Stimulated activated CD4-positive, alpha-beta T cell treated with anti-CD3 and anti-CD28 coated beads, Interleukin-1b, Interleukin-23, amount 100 ng/mL, for 48 hours (primary cell): ENCODE measurements around the gene SMKR1.
"Not testable (repeated sequence)": the region's sequence is repeated elsewhere in the genome, so short reads cannot be mapped to it uniquely, and the experiment has no call there.

Source experiments
- DNase-seq: peaks from one replicate; pipeline ENCODE4 v3.0.0-alpha.2; 2020

The SMKR1 gene

GRCh38 chr7:129530795-129531391 is 28.6 kb downstream of the SMKR1 start:
- peak; percentile 64 for DNase-seq

GRCh38 chr7:129531721-129532120 is 29.4 kb downstream of the SMKR1 start:
- no peak for DNase-seq

DNA sequence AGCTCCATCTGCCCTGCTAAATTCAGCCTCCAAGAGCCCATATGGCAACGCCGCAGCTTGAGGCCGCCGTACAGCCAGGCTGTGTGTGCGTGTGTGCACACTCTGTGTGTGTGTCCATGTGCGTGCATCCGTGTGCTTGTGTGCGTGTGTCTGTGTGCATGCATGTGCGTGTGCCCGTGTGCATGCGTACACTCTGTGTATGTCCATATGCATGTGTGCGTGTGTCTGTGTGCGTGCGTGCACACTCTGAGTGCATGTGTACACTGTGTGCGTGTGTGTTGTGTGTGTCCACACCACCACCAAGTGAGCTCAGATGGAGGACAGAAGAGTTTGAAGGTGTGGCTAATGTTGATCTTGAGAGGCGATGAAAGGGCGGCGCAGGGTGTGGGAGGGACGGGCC is 30.0 kb downstream of the SMKR1 start:
- DNase-seq = no peak

DNA sequence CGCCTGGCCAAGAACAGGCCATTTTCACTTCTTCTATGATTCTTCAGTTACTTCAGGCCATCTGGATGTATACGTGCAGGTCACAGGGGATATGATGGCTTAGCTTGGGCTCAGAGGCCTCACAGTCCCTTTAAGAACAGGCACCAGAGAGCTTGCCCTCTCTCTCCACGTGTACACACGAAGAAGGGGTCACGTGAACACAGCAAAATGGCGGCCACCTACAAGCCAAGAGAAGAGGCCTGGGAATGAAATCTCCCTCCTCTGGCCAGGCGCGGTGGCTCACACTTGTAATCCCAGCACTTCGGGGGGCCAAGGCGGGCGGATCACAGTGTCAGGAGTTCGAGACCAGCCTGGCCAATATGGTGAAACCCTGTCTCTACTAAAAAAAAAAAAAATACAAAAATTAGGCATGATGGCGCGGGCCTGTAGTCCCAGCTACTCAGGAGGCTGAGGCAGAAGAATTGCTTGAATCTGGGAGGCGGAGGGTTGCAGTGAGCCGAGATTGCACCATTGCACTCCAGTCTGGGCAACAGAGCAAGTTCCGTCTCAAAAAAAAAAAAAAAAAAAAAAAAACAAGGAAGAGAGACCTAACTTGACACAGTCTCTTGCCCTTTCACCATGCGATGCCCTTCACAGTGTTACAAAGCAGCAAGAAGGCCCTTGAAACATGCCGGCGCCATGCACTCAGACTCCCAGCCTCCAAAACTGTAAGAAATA is 32.4 kb downstream of the SMKR1 start:
- DNase-seq = not testable (repeated sequence)

DNA sequence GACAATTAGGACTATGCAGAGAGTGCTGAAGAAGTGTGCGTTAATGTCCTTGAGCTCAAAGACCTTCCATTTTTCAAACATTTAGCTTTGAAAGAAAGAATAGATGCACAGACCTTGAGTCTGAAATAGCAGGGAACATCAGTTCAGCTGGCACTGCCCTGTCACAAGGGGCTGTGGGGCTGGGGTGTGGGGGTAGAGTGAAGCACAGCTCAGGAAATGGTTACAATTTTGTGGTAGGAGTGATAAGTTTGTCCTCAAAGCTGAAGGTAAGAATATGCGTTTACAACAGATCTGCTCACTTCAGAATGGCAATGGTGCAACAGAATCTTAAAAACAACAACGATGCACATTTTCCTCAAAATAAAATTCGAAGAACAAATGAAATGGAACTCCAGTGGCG is 33.6 kb downstream of the SMKR1 start:
- no peak for DNase-seq

- DNase-seq = no peak
These were observed 34.0 kb downstream of the SMKR1 start for GRCh38 chr7:129536323-129536722.

DNA sequence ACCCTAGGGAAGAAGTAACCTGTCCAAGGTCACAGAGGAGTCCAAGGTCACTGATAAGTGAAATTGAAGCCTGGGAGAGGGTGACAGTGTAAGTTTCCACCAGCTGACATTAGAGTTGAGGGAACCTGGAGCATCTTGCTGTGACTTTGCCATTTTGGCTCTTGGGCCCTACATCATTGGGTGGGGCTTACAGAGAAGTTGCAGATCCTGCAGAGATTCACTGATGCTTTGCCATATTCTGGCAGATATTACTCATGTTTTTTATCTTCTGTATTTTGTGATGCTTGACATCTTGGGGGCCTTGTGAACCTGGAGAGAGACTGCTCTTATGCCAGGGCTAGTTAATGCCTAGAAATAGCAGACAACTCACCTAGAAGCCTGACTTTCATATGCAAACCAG is 36.5 kb downstream of the SMKR1 start:
- no peak for DNase-seq

DNA sequence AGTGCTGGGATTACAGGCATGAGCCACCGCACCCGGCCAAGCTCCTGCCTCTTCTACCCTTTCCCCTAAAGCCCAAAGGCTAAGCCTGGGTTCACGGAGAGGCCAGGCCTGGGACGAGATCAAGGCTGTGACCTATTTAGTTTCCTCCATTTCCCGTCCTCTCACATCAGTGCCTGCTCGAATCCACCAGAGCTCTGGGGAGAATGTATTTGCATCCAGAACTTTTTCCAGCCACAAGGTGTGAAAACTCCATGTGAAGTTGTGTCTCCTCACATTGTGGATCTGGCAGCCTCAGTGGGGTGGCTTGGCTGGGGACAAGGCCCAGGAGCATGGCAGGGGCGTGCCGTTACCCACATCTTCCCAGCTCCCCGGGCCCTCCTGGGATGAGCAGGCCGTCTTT is 38.0 kb downstream of the SMKR1 start:
- no peak for DNase-seq

GRCh38 chr7:129544700-129545099 is 42.4 kb downstream of the SMKR1 start:
- no peak for DNase-seq

DNA sequence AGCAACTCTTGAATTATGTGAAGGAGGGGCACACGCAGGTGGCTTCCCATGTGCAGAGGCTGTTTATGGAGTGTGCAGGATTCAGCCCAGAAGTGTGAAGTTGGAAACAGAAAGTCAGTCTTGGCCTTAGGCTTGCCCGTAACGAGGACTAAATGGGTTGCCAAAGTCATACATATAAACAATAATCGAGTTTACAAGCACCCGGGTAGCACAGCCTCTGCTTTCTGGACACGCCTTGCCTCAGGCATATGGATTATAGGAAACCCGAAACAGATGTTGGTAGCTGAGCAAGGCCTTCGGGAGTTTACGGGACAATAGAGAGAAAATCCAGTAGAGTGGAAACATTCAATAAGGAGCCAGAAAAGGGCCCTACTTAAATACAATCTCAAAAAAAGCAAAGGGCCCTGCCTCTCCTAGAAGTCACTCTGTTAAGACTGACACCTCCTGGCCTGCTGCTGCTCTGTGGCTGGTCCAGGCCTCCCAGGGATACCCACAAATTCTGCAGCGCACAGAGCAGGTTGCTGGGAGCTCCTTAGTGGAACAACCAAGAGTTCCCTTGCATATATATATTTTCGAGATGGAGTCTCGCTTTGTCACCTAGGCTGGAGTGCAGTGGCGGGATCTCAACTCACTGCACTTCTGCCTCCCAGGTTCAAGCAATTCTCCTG is 48.5 kb downstream of the SMKR1 start:
- DNase-seq = no peak

DNA sequence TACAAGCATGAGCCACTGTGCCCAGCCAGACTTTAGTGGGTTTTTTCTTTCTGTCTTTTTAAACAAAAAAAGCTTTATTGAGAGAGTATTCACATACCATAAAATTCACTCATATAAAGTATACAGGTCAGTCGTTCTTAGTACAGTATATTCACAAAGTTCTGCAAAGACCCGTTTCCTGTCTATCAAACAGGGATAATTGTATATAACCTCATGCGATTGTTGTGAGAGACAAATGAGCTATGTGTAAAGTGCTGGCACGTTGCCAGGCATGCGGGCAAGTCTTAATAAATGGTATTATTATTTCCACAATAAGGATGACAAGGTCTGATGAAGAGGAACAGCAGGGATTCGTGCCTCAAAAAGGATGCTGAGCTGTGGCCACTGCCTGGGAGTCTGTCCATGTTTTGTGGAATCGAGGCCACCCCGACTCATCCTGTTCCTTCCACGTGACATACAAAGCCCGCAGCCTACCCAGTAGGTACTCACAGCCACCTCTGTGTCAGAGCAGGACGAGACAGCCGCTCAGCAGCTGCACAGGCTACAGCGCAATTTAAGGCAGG is 51.6 kb downstream of the SMKR1 start:
- DNase-seq = peak; percentile 65

DNA sequence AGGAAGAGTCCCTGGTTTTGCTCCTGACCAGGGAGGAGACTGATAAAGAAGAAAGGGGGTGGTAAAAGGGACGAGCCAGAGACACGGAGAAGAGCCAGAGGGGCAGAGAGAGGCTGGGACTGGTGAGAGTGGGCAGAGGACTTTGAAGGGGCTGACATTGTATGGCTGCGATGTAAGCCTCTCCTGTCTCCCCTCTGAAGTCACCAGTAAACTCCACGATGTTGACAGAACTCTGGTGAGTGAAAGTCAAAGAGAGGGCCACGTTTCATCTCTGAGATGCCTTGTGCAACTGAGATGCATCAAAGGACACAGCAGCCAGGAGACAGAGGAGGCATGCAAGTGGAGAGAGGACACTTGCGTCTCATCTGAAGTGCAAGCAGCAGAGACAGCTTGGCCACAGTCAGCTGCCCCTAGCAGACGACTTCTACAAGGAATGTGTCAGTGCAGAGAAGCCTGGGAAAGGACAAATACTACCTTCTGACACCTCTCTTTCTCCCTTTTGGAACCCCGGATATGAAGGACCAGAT is 54.3 kb downstream of the SMKR1 start:
- DNase-seq = no peak

DNA sequence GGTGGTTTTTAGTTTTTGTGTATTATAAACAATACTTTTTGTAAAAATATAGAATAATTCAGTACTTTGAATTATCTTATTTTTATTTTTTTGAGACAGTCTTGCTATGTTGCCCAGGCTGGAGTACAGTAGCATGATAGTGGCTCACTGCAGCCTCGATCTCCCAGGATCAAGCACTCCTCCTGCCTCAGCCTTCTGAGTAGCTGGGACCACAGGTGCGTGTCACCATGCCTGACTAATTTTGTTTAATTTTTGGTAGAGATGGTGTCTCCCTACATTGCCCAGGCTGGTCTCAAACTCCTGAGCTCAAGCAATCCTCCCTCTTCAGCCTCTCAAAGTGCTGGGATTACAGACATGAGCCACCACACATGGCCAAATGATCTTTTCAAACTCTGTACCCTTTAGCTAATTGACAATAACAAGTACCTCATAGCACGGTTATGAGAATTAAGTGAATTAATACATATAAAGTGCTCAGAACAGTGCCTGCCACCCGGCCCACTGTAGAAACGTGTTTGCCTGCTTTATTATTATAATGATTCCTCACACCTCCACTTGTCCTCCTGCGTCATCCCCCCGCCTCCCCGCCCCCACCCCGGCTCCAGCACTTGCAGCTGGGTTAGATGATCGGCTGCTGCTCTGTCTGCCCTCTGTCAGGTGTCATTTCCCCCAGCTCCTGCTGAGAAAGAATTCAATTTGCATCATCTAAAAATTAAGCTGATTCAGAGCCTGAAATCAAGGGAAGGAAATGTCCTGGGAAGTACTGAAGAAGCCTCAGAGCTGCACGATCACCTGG is 55.6 kb downstream of the SMKR1 start:
- DNase-seq = no peak

GRCh38 chr7:129559564-129559963 is 57.2 kb downstream of the SMKR1 start:
- DNase-seq = no peak

DNA sequence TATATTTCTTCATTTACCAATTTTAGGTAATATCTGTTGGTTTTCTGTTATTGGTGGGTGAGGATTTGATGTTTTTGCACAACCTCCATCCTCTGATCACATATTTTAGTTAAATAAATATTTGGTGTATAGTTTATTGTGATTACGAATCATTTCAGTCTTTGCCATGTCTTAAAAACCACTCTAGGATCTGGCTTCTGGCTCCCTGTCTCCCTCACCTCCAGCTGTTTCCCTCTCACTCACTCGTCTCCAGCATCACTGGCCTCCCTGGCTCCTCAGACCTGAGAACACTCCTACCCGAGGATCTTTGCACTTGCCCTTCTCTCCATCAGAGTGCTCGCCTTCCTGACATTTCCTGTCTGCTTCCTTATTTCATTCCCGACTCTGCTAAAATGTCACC is 58.5 kb downstream of the SMKR1 start:
- DNase-seq = no peak

GRCh38 chr7:129561677-129562359 is 59.5 kb downstream of the SMKR1 start:
- no peak for DNase-seq
